Glutamatergic neuron (in vitro differentiated cells): ENCODE results near the gene FBN3. TPM values are rescaled to one million over a fixed set of nuclear protein-coding genes. Genes with fewer than 3 reads are reported as not detected.

Experiments
- DNase-seq: peaks from one replicate; pipeline ENCODE4 v3.0.0; 2022
- H3K27ac Mint-ChIP-seq: one replicate; pipeline ENCODE4 v1.8.0; 2020; ENCODE audit warnings: mild to moderate bottlenecking, mixed read lengths, inconsistent platforms; ENCODE audit not compliant: unreplicated experiment
- H3K27me3 Mint-ChIP-seq: one replicate; pipeline ENCODE4 v1.8.0; 2020; ENCODE audit warnings: mild to moderate bottlenecking, moderate library complexity, mixed read lengths, inconsistent platforms; ENCODE audit not compliant: unreplicated experiment
- H3K36me3 Mint-ChIP-seq: one replicate; pipeline ENCODE4 v1.8.0; 2020; ENCODE audit warnings: mild to moderate bottlenecking, mixed read lengths, inconsistent platforms; ENCODE audit not compliant: unreplicated experiment
- H3K4me1 Mint-ChIP-seq: one replicate; pipeline ENCODE4 v1.8.0; 2020; ENCODE audit warnings: mild to moderate bottlenecking, low read depth, mixed read lengths, inconsistent platforms; ENCODE audit not compliant: unreplicated experiment
- H3K4me3 Mint-ChIP-seq: one replicate; pipeline ENCODE4 v1.8.0; 2020; ENCODE audit warnings: mild to moderate bottlenecking, mixed read lengths, inconsistent platforms; ENCODE audit not compliant: unreplicated experiment
- H3K9me3 Mint-ChIP-seq: one replicate; pipeline ENCODE4 v1.8.0; 2020; ENCODE audit warnings: mild to moderate bottlenecking, moderate library complexity, mixed read lengths, inconsistent platforms; ENCODE audit not compliant: unreplicated experiment
- total RNA-seq: library from RNA; stranded (reverse); fragmentation: NEBNext Ultra II Directional; extraction: Animal tissue kit (Norgen Biotek cat#: 25700); gene quantifications from one replicate; pipeline ENCODE4 v1.2.1, GENCODE V29; 2021; ENCODE audit not compliant: unreplicated experiment
- TF ChIP-seq, protein P1 (sequence below): fragments of 200-600 bp; sonication (generic); IDR thresholded peaks from one replicate; pipeline ENCODE4 v1.5.0; 2021; ENCODE audit not compliant: partially characterized antibody, unreplicated experiment

FBN3 gene
- total RNA-seq, 1 donor from 2014 or later, result 18.3 TPM

DNA sequence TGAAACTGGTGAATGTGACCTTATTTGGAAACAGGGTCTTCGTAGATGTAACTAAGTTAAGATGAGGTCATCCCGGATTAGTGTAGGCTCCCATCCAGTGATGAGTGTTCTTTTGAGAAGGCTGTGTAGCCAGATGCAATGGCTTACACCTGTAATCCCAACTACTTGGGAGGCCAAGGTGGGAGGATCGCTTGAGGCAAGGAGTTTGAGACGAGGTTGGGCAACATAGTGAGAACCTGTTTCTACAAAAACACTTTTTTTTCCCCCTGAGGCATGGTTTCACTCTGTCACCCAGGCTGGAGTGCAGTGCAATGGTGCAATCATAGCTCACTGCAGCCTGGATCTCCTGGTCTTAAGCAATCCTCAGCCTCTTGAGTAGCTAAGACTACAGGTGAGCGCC is 36.4 kb downstream of the FBN3 start:
- no peak overlapping the region for H3K27ac Mint-ChIP-seq
- TF ChIP-seq, protein P1, sequence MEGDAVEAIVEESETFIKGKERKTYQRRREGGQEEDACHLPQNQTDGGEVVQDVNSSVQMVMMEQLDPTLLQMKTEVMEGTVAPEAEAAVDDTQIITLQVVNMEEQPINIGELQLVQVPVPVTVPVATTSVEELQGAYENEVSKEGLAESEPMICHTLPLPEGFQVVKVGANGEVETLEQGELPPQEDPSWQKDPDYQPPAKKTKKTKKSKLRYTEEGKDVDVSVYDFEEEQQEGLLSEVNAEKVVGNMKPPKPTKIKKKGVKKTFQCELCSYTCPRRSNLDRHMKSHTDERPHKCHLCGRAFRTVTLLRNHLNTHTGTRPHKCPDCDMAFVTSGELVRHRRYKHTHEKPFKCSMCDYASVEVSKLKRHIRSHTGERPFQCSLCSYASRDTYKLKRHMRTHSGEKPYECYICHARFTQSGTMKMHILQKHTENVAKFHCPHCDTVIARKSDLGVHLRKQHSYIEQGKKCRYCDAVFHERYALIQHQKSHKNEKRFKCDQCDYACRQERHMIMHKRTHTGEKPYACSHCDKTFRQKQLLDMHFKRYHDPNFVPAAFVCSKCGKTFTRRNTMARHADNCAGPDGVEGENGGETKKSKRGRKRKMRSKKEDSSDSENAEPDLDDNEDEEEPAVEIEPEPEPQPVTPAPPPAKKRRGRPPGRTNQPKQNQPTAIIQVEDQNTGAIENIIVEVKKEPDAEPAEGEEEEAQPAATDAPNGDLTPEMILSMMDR, result no peak
- peaks cover 2% of the 10 kb centered on the region for H3K9me3 Mint-ChIP-seq
- H3K36me3 Mint-ChIP-seq, result no peaks in the 10 kb centered on the region
- no peak overlapping the region for H3K4me3 Mint-ChIP-seq
- H3K27me3 Mint-ChIP-seq, result peaks cover 3% of the 10 kb centered on the region
- H3K4me1 Mint-ChIP-seq, result no peaks in the 10 kb centered on the region
- no peak for DNase-seq

DNA sequence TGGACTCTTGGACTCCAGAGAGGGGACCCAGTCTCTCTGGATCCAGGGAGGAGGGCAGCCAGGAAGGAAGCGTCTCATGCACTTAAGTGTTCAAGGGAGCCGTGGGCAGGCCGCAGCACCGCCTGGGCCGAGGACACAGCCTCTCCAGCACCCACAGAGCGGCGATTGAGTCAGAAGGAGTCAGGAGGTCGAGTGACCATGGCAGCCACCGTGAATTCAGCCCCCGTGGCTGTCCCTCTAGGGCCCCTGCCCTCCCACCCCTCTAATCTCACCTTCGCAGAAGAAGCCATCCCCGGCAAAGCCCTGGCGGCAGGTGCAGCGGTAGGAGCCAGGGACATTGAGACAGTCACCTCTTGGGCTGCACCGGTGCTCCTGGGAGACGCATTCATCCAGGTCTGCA is 38.0 kb downstream of the FBN3 start:
- peaks cover 2% of the 10 kb centered on the region for H3K9me3 Mint-ChIP-seq
- no peak for DNase-seq
- peaks cover 3% of the 10 kb centered on the region for H3K27me3 Mint-ChIP-seq
- H3K36me3 Mint-ChIP-seq, result no peaks in the 10 kb centered on the region
- H3K27ac Mint-ChIP-seq, result no peak overlapping the region
- H3K4me1 Mint-ChIP-seq, result no peaks in the 10 kb centered on the region
- no peak overlapping the region for H3K4me3 Mint-ChIP-seq
- TF ChIP-seq, protein P1, result no peak

DNA sequence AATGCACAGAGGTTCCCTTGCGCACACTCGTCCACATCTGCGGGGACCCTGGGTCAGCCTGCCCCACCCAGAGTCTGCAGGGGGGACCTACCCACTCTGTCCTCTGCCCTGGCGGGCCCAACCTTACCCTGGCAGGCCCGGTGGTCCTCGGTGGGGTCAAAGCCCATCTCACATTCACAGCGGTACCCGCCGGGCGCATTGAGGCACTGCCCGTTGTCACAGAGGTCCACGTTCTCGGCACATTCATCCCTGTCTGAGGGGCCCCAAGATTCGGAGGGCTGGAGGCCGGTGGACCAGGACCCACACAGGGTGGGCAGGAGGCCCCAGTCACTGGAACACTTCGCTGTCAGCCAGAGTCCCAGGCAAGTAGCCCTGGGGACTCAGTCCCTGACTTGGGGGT is 38.5 kb downstream of the FBN3 start:
- Mint-ChIP-seq H3K9me3 (no peaks in the 10 kb centered on the region), H3K27me3 (peaks cover 3% of the 10 kb centered on the region), H3K36me3 (no peaks in the 10 kb centered on the region), H3K27ac (no peak overlapping the region), H3K4me1 (no peaks in the 10 kb centered on the region), H3K4me3 (no peak overlapping the region)
- TF ChIP-seq, protein P1, result no peak
- no peak for DNase-seq

DNA sequence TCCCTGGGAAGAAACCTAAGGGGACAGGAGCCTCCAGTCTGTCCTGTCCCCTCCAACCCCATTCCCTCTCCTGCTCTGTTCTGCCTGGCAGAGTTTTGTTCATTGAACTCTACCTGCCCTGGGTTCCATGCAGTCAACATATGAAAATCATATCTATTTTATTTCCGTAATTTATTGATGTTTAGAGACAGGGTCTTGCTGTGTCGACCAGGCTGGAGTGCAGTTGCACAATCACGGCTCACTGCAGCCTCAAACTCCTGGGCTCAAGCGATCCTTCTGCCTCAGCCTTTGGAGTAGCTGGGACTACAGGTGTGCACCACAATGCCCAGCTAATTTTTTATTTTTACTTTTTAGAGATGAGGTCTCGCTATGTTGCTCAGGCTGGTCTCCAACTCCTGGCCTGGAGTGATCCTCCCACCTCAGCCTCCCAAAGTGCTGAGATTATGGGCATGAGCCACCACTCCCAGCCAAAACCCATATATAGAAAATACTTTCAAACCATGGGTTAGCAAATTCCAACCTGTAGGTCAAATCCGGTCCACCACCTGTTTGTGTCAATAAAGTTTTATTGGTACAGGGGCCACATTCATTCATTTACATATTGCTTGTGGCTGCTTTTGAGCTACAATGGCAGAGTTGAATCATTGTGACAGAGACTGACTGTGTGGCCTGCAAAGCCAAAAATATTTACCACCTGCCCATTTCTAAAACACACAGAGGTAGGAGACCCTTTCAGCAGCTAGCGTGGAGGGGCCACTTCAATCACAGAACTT is 39.3 kb downstream of the FBN3 start:
- no peaks in the 10 kb centered on the region for H3K9me3 Mint-ChIP-seq
- H3K4me1 Mint-ChIP-seq, result no peaks in the 10 kb centered on the region
- H3K27ac Mint-ChIP-seq, result no peak overlapping the region
- no peak overlapping the region for H3K4me3 Mint-ChIP-seq
- H3K27me3 Mint-ChIP-seq, result peaks cover 3% of the 10 kb centered on the region
- TF ChIP-seq, protein P1, result no peak
- peaks cover 4% of the 10 kb centered on the region for H3K36me3 Mint-ChIP-seq
- DNase-seq, result no peak

DNA sequence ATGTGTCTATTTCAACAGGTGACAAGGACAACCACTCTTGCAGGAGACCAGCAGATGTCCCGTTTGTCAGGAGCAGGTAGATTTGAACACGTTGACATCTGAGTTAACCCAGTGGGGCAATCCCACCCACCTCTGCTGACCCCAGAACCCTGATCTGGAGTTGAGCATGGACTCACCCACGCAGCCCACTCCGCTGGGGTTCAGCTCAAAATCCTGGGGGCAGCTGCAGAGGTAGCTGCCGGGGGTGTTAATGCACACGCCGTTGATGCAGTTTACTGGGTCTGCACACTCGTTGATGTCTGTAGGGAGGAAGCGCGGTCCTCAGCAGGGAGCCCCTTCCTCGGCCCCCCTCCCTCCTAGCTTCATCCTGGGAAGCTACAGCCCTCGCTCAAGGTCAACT is 39.9 kb downstream of the FBN3 start:
- peaks cover 3% of the 10 kb centered on the region for H3K27me3 Mint-ChIP-seq
- DNase-seq, result no peak
- no peaks in the 10 kb centered on the region for H3K9me3 Mint-ChIP-seq
- peaks cover 4% of the 10 kb centered on the region for H3K36me3 Mint-ChIP-seq
- no peak overlapping the region for H3K4me3 Mint-ChIP-seq
- no peak overlapping the region for H3K27ac Mint-ChIP-seq
- H3K4me1 Mint-ChIP-seq, result no peaks in the 10 kb centered on the region
- TF ChIP-seq, protein P1, result no peak
